Keratinocyte (primary cell): ENCODE measurements around the gene BOD1L1. TPM values are rescaled to one million over a fixed set of nuclear protein-coding genes. Genes with fewer than 3 reads are reported as not detected.

ENCODE experiments used
- DNase-seq: peaks from one replicate; pipeline ENCODE4 v3.0.0-alpha.2; 2011; ENCODE audit warnings: low read depth, missing footprints, low spot score
- FAIRE-seq: peaks from 2 replicates; lab custom pipeline; 2011; peaks lifted over from hg19 to GRCh38; lab: Jason Lieb, UNC
- H2AFZ ChIP-seq: 2 replicates; pipeline ENCODE4 v1.6.0; 2012; ENCODE audit warnings: low read length, control low read depth, inconsistent platforms; ENCODE audit not compliant: control insufficient read depth
- H3K27ac ChIP-seq: 2 replicates; pipeline ENCODE4 v1.5.1; 2011; ENCODE audit warnings: low read length; ENCODE audit not compliant: control insufficient read depth, insufficient read depth
- H3K27me3 ChIP-seq: 3 replicates; pipeline ENCODE4 v1.6.0; 2011; ENCODE audit warnings: low read length; ENCODE audit not compliant: control insufficient read depth, insufficient read depth; ENCODE audit errors: extremely low read depth
- H3K36me3 ChIP-seq, 2 experiments: 2 replicates in 1 of 2; 3 replicates in 1 of 2; pipeline ENCODE4 v1.5.1; 2011; ENCODE audit warnings: low read length in 2 of 2, mild to moderate bottlenecking in 1 of 2; ENCODE audit not compliant: control insufficient read depth in 2 of 2, insufficient read depth in 2 of 2; ENCODE audit errors: extremely low read depth in 1 of 2
- H3K4me1 ChIP-seq: 3 replicates; pipeline ENCODE4 v1.5.1; 2011; ENCODE audit warnings: low read length; ENCODE audit not compliant: control insufficient read depth, insufficient read depth; ENCODE audit errors: extremely low read depth
- H3K4me2 ChIP-seq: 3 replicates; pipeline ENCODE4 v1.6.0; 2011; ENCODE audit warnings: low read depth, low read length; ENCODE audit not compliant: control insufficient read depth, insufficient read depth; ENCODE audit errors: extremely low read depth
- H3K4me3 ChIP-seq, 3 experiments: fragments of 200-600 bp in 1 of 3; sonication (generic) in 1 of 3; 2 replicates in 2 of 3; 3 replicates in 1 of 3; pipeline ENCODE4 v1.5.1; 2011 to 2016; ENCODE audit warnings: low read length in 3 of 3, mild to moderate bottlenecking in 3 of 3, control low read depth in 2 of 3, inconsistent platforms in 1 of 3, low read depth in 1 of 3, mixed read lengths in 1 of 3, mixed run types in 1 of 3, moderate library complexity in 1 of 3; ENCODE audit not compliant: control insufficient read depth in 2 of 3, insufficient read depth in 2 of 3; ENCODE audit errors: extremely low read depth in 1 of 3
- H3K79me2 ChIP-seq: 2 replicates; pipeline ENCODE4 v1.6.0; 2012; ENCODE audit warnings: low read length; ENCODE audit not compliant: control insufficient read depth, insufficient read depth
- H3K9ac ChIP-seq: 3 replicates; pipeline ENCODE4 v1.6.0; 2011; ENCODE audit warnings: low read length; ENCODE audit not compliant: control insufficient read depth, insufficient read depth; ENCODE audit errors: extremely low read depth
- H3K9me1 ChIP-seq: 3 replicates; pipeline ENCODE4 v1.6.0; 2011; ENCODE audit warnings: low read length; ENCODE audit not compliant: control insufficient read depth, insufficient read depth; ENCODE audit errors: extremely low read depth
- H3K9me3 ChIP-seq: 2 replicates; pipeline ENCODE4 v1.5.1; 2012; ENCODE audit warnings: low read depth, low read length; ENCODE audit not compliant: control insufficient read depth
- H4K20me1 ChIP-seq: 3 replicates; pipeline ENCODE4 v1.6.0; 2011; ENCODE audit warnings: low read length; ENCODE audit not compliant: control insufficient read depth, insufficient read depth; ENCODE audit errors: extremely low read depth
- EZH2 ChIP-seq: IDR thresholded peaks from one replicate; pipeline ENCODE4 v1.6.1; 2012; ENCODE audit warnings: inconsistent platforms, mild to moderate bottlenecking, low read length, moderate library complexity
- dilution Hi-C: fragments of 300-500 bp; cut with MboI; formaldehyde crosslinking; loops from one replicate; pipeline ENCODE4 v1.7.0; 2020; ENCODE audit warnings: low sequenced_read_pairs; ENCODE audit not compliant: extremely low pct_ligation_motif_present
- polyA plus RNA-seq, 5 experiments: library from polyadenylated mRNA; depleted of rRNA in 3 of 5; stranded (reverse) in 3 of 5; stranded (forward) in 1 of 5; unstranded in 1 of 5; fragments of >200 nt; gene quantifications; 1 replicate in 1 of 5; 2 replicates in 3 of 5; 3 replicates in 1 of 5; pipeline versions ENCODE4 v1.2.1 to v1.2.3, GENCODE V29; 2011 to 2012; ENCODE audit warnings: missing spikeins in 2 of 5, low read depth in 1 of 5, low replicate concordance in 1 of 5
- TF ChIP-seq, protein P1 (sequence below), 3 experiments: IDR thresholded peaks in 1 of 3; conservative IDR thresholded peaks in 1 of 3; optimal IDR thresholded peaks in 1 of 3; 2 replicates in 2 of 3; 3 replicates in 1 of 3; pipeline versions ENCODE3 to v1.5.1; 2011; ENCODE audit warnings: low read length in 3 of 3, mild to moderate bottlenecking in 3 of 3, moderate library complexity in 2 of 3, control low read depth in 1 of 3, inconsistent platforms in 1 of 3; ENCODE audit not compliant: insufficient read depth in 2 of 3; ENCODE audit errors: extremely low read depth in 1 of 3

Gene BOD1L1
- polyA plus RNA-seq, 1 donor (not counting 4 experiments of a cell fraction or from before 2014, with no cell fraction given) = 20.6 TPM

DNA sequence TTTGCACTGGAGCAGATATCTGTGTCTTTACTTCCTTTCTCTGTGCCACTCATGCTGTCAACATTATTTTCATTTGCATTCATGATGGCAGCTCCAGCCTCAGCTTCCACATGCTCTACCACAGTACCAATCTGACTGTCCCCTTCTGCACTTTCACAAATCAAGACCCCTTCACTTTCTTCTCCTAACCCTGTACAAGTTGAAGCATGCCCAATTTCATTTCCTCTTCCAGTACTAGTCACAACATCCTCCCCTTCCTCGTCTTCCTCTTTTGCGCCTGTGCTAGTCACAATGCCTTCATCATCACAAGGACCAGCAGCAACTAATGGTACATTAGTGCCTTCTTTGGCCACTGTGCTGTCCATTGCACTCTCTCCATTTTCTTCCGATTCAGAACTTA is 26.5 kb downstream of the BOD1L1 start:
- Histone ChIP-seq H3K27ac (no peak overlapping the region), H3K9ac (no peak overlapping the region), H3K27me3 (no peaks in the 10 kb centered on the region), H3K9me3 (no peaks in the 10 kb centered on the region), H3K79me2 (no peaks in the 10 kb centered on the region), H2AFZ (no peak overlapping the region), H3K4me3 (no peak overlapping the region), H3K9me1 (no peaks in the 10 kb centered on the region), H3K4me1 (peaks cover 4% of the 10 kb centered on the region), H3K4me2 (no peak overlapping the region), H3K36me3 (peaks cover 10 to 19% of the 10 kb centered on the region in 2 experiments), H4K20me1 (no peaks in the 10 kb centered on the region)
- FAIRE-seq (no peak), DNase-seq (no peak)
- dilution Hi-C loops = no loop called here
- TF ChIP-seq, protein P1, sequence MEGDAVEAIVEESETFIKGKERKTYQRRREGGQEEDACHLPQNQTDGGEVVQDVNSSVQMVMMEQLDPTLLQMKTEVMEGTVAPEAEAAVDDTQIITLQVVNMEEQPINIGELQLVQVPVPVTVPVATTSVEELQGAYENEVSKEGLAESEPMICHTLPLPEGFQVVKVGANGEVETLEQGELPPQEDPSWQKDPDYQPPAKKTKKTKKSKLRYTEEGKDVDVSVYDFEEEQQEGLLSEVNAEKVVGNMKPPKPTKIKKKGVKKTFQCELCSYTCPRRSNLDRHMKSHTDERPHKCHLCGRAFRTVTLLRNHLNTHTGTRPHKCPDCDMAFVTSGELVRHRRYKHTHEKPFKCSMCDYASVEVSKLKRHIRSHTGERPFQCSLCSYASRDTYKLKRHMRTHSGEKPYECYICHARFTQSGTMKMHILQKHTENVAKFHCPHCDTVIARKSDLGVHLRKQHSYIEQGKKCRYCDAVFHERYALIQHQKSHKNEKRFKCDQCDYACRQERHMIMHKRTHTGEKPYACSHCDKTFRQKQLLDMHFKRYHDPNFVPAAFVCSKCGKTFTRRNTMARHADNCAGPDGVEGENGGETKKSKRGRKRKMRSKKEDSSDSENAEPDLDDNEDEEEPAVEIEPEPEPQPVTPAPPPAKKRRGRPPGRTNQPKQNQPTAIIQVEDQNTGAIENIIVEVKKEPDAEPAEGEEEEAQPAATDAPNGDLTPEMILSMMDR (optimal IDR thresholded peaks at IDR 0.05 in 1 of 3, IDR thresholded peaks at IDR 0.05 in 1 of 3, conservative IDR thresholded peaks at IDR 0.05 in 1 of 3; ENCODE audit: extremely low read depth in 1 of 3, insufficient read depth in 2 of 3, low read length in 3 of 3) = no peak
- no peak for TF ChIP-seq EZH2

DNA sequence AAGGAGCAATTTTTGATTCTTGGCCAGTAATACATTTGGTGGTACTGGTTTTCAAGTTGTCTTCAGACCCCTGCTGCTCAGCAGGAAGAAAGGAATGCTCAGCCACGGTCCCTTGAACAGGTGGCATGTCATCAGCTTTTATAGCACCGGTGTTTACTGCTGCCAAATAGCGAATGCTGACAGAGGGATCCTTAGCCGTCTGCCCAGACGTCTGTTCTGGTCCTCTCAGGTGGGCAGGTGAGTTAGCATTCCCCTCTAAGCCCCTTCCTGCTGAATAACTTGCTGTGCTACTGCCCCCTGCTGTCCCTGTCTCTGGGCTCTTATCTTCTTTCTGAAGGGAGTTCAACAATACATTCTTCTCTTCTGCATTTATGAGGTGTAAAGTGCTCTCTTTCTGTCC is 28.4 kb downstream of the BOD1L1 start:
- Histone ChIP-seq H3K27ac (no peak overlapping the region), H3K9me3 (no peaks in the 10 kb centered on the region), H3K79me2 (no peaks in the 10 kb centered on the region), H3K27me3 (no peaks in the 10 kb centered on the region), H3K9ac (no peak overlapping the region), H2AFZ (no peak overlapping the region), H4K20me1 (no peaks in the 10 kb centered on the region), H3K36me3 (peaks cover 3 to 21% of the 10 kb centered on the region in 2 experiments), H3K4me3 (no peak overlapping the region), H3K4me1 (peaks cover 4% of the 10 kb centered on the region), H3K9me1 (no peaks in the 10 kb centered on the region), H3K4me2 (no peak overlapping the region)
- DNase-seq (no peak), FAIRE-seq (no peak)
- no peak for TF ChIP-seq EZH2
- TF ChIP-seq, protein P1 (optimal IDR thresholded peaks at IDR 0.05 in 1 of 3, IDR thresholded peaks at IDR 0.05 in 1 of 3, conservative IDR thresholded peaks at IDR 0.05 in 1 of 3; ENCODE audit: extremely low read depth in 1 of 3, insufficient read depth in 2 of 3, low read length in 3 of 3) = peak; percentile 30 to 42 (median 35)
- dilution Hi-C loops = no loop called here
